Measurements from ENCODE around the gene STRN3. TPM values are rescaled to one million over a fixed set of nuclear protein-coding genes. Genes with fewer than 3 reads are reported as not detected.

STRN3 gene
- total RNA-seq (2022) (36.6 and 40.7 TPM in 2 replicates), Bru-seq, nascent RNA (percentile 92 among the genes with signal in this experiment), BruChase-seq, experiment 1, labeled RNA remaining after a 6-hour chase (percentile 87 among the genes with signal in this experiment), BruChase-seq, experiment 2, labeled RNA remaining after a 2-hour chase (percentile 92 among the genes with signal in this experiment)
- long read RNA-seq, transcript STRN3-201 (16 exons, 3,970 nt) = major isoform, 27 of 63 reads
- long read RNA-seq, partial matches to known transcripts = 1 of 63 reads
- long read RNA-seq, other reads (novel, unspliced or antisense) = 34 of 63 reads

- intact Hi-C loops (cut with micrococcal nuclease) = loop anchor here (2.0 kb wide), 1 partner anchor 45 kb away; no protein-coding TSS in a partner anchor
- Mint-ChIP-seq H3K9me3 (ENCODE audit: unreplicated experiment) (peaks cover 9% of the 10 kb centered on the region), H3K36me3 (ENCODE audit: insufficient read depth, unreplicated experiment) (peaks cover 18% of the 10 kb centered on the region), H3K27me3 (ENCODE audit: insufficient read depth, unreplicated experiment) (no peaks in the 10 kb centered on the region), H3K27ac (ENCODE audit: low read depth, unreplicated experiment) (peak within 1 kb of the TSS; percentile 98), H3K4me1 (ENCODE audit: insufficient read depth, unreplicated experiment) (peaks cover 32% of the 10 kb centered on the region), H3K4me3 (ENCODE audit: unreplicated experiment) (peak within 1 kb of the TSS; percentile 94)
- no peak for TF ChIP-seq CTCF (IDR thresholded peaks at IDR 0.05; ENCODE audit: unreplicated experiment)
- ChIA-PET POLR2A (interaction anchor here (0.7 to 9.0 kb wide), 28 partner anchors 10 to 204 kb away, joined by 3 to 128 read pairs (median 5); no protein-coding TSS in a partner anchor), CTCF (interaction anchor here (0.6 to 2.4 kb wide), 6 partner anchors 27 to 265 kb away, joined by 3 to 11 read pairs (median 4); no protein-coding TSS in a partner anchor)
- no TSS peak for BruUV-seq (replicated peaks)
- DNase-seq (ENCODE audit: unreplicated experiment) = no peak
Measured at GRCh38 chr14:31026077-31026449, at the start of gene STRN3. STRN3 (minus strand) TSS chr14:31026379; CDS start chr14:31026185, 194 bp downstream.

GRCh38 chr14:31075144-31075543, 49.0 kb upstream of the STRN3 start:
- Mint-ChIP-seq H3K27ac (ENCODE audit: low read depth, unreplicated experiment) (no peak overlapping the region), H3K27me3 (ENCODE audit: insufficient read depth, unreplicated experiment) (no peaks in the 10 kb centered on the region), H3K4me1 (ENCODE audit: insufficient read depth, unreplicated experiment) (no peaks in the 10 kb centered on the region), H3K9me3 (ENCODE audit: unreplicated experiment) (peaks cover 7% of the 10 kb centered on the region), H3K4me3 (ENCODE audit: unreplicated experiment) (no peak overlapping the region), H3K36me3 (ENCODE audit: insufficient read depth, unreplicated experiment) (peaks cover 15% of the 10 kb centered on the region)
- no peak for DNase-seq (ENCODE audit: unreplicated experiment)
- ChIA-PET POLR2A (interaction anchor here (0.7 to 1.3 kb wide), 2 partner anchors 10 to 16 kb away, joined by 3 to 5 read pairs; no protein-coding TSS in a partner anchor), CTCF (interaction anchor here (1.2 kb wide), 1 partner anchor 95 kb away, joined by 3 read pairs; no protein-coding TSS in a partner anchor)
- no TSS peak for BruUV-seq (replicated peaks)
- no peak for TF ChIP-seq CTCF (IDR thresholded peaks at IDR 0.05; ENCODE audit: unreplicated experiment)
- intact Hi-C loops (cut with micrococcal nuclease) = no loop called here

- CTCF ChIA-PET = interaction anchor here (3.2 kb wide), 1 partner anchor 90 kb away, joined by 14 read pairs; no protein-coding TSS in a partner anchor
- POLR2A ChIA-PET = no interaction called here
- no TSS peak for BruUV-seq (replicated peaks)
- intact Hi-C loops (cut with micrococcal nuclease) = no loop called here
- H3K27ac Mint-ChIP-seq (ENCODE audit: low read depth, unreplicated experiment) = no peak overlapping the region
- H3K4me3 Mint-ChIP-seq (ENCODE audit: unreplicated experiment) = no peak overlapping the region
- H3K27me3 Mint-ChIP-seq (ENCODE audit: insufficient read depth, unreplicated experiment) = no peaks in the 10 kb centered on the region
- H3K9me3 Mint-ChIP-seq (ENCODE audit: unreplicated experiment) = peaks cover 7% of the 10 kb centered on the region
- DNase-seq (ENCODE audit: unreplicated experiment) = no peak
- no peaks in the 10 kb centered on the region for H3K4me1 Mint-ChIP-seq (ENCODE audit: insufficient read depth, unreplicated experiment)
- TF ChIP-seq CTCF (IDR thresholded peaks at IDR 0.05; ENCODE audit: unreplicated experiment) = no peak
- peaks cover 15% of the 10 kb centered on the region for H3K36me3 Mint-ChIP-seq (ENCODE audit: insufficient read depth, unreplicated experiment)
Measured at GRCh38 chr14:31071151-31071550, 45.0 kb upstream of the STRN3 start.

- ChIA-PET POLR2A (interaction anchor here (1.2 kb wide), 1 partner anchor 11 kb away, joined by 4 read pairs; no protein-coding TSS in a partner anchor), CTCF (interaction anchor here (0.6 to 3.2 kb wide), 4 partner anchors 11 to 217 kb away, joined by 3 to 14 read pairs (median 5); no protein-coding TSS in a partner anchor)
- Mint-ChIP-seq H3K36me3 (ENCODE audit: insufficient read depth, unreplicated experiment) (peaks cover 11% of the 10 kb centered on the region), H3K4me3 (ENCODE audit: unreplicated experiment) (no peak overlapping the region), H3K4me1 (ENCODE audit: insufficient read depth, unreplicated experiment) (no peaks in the 10 kb centered on the region), H3K27me3 (ENCODE audit: insufficient read depth, unreplicated experiment) (no peaks in the 10 kb centered on the region), H3K9me3 (ENCODE audit: unreplicated experiment) (peaks cover 7% of the 10 kb centered on the region), H3K27ac (ENCODE audit: low read depth, unreplicated experiment) (no peak overlapping the region)
- no peak for DNase-seq (ENCODE audit: unreplicated experiment)
- TF ChIP-seq CTCF (IDR thresholded peaks at IDR 0.05; ENCODE audit: unreplicated experiment) = no peak
- intact Hi-C loops (cut with micrococcal nuclease) = no loop called here
- no TSS peak for BruUV-seq (replicated peaks)
Measured at GRCh38 chr14:31070431-31070830, 44.3 kb upstream of the STRN3 start.

Data from MCF 10A (cell line).